HG02610 (cell line): ENCODE data around the gene CAMKMT.
A peak's percentile ranks its signal among the peaks of the same experiment; 100 is the strongest.
"Not testable (repeated sequence)": the region's sequence is repeated elsewhere in the genome, so short reads cannot be mapped to it uniquely, and the experiment has no call there.

Experiments
- ATAC-seq: cut with Tn5 transposase; IDR thresholded peaks from one replicate; pipeline ENCODE4 v1.9.1; 2021; ENCODE audit warnings: mild to moderate bottlenecking, moderate library complexity; ENCODE audit not compliant: unreplicated experiment

The CAMKMT gene

GRCh38 chr2:44358503-44358902, 3.2 kb upstream of the CAMKMT start:
- ATAC-seq = peak; percentile 43

GRCh38 chr2:44360749-44361329, 908 bp upstream of the CAMKMT start:
- ATAC-seq = peak; percentile 12

- peak; percentile 24 for ATAC-seq
Measured at GRCh38 chr2:44362207-44363015, 664 bp downstream of the CAMKMT start.

- no peak for ATAC-seq
Measured at GRCh38 chr2:44364604-44365003, 2.9 kb downstream of the CAMKMT start.

GRCh38 chr2:44367591-44367990, 5.8 kb downstream of the CAMKMT start:
- no peak for ATAC-seq

- no peak for ATAC-seq
Measured at GRCh38 chr2:44369392-44369791, 7.6 kb downstream of the CAMKMT start.

GRCh38 chr2:44371445-44371844, 9.7 kb downstream of the CAMKMT start:
- no peak for ATAC-seq

GRCh38 chr2:44372246-44372645, 10.5 kb downstream of the CAMKMT start:
- ATAC-seq = no peak

GRCh38 chr2:44377486-44377885, 15.7 kb downstream of the CAMKMT start:
- no peak for ATAC-seq

GRCh38 chr2:44385226-44385625, 23.5 kb downstream of the CAMKMT start:
- ATAC-seq = not testable (repeated sequence)

GRCh38 chr2:44388877-44389276, 27.1 kb downstream of the CAMKMT start:
- no peak for ATAC-seq

- ATAC-seq = no peak
Measured at GRCh38 chr2:44389895-44390294, 28.1 kb downstream of the CAMKMT start.

- ATAC-seq = no peak
Measured at GRCh38 chr2:44392338-44392943, 30.7 kb downstream of the CAMKMT start.

- no peak for ATAC-seq
Measured at GRCh38 chr2:44397447-44398175, 35.9 kb downstream of the CAMKMT start.

- ATAC-seq = no peak
Measured at GRCh38 chr2:44398243-44398897, 36.6 kb downstream of the CAMKMT start.

- ATAC-seq = no peak
Measured at GRCh38 chr2:44420725-44421124, 59.0 kb downstream of the CAMKMT start.

- ATAC-seq = no peak
Measured at GRCh38 chr2:44424211-44424610, 62.5 kb downstream of the CAMKMT start.

- no peak for ATAC-seq
Measured at GRCh38 chr2:44429034-44429433, 67.3 kb downstream of the CAMKMT start.

- no peak for ATAC-seq
Measured at GRCh38 chr2:44430342-44430741, 68.6 kb downstream of the CAMKMT start.

GRCh38 chr2:44433895-44434294, 72.1 kb downstream of the CAMKMT start:
- ATAC-seq = no peak

GRCh38 chr2:44441200-44441599, 79.5 kb downstream of the CAMKMT start:
- ATAC-seq = no peak
